GM21526 (cell line): ENCODE data around the gene THAP7.
"Not testable (repeated sequence)": the region's sequence is repeated elsewhere in the genome, so short reads cannot be mapped to it uniquely, and the experiment has no call there.

Experiments
- ATAC-seq: cut with Tn5 transposase; IDR thresholded peaks from one replicate; pipeline ENCODE4 v1.9.1; 2021; ENCODE audit warnings: moderate library complexity; ENCODE audit not compliant: unreplicated experiment, low FRiP score

THAP7 gene, protein sequence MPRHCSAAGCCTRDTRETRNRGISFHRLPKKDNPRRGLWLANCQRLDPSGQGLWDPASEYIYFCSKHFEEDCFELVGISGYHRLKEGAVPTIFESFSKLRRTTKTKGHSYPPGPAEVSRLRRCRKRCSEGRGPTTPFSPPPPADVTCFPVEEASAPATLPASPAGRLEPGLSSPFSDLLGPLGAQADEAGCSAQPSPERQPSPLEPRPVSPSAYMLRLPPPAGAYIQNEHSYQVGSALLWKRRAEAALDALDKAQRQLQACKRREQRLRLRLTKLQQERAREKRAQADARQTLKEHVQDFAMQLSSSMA

GRCh38 chr22:21001601-21002325, at the start of gene THAP7:
THAP7 (minus strand) TSS chr22:21002118; CDS start chr22:21001911, 207 bp downstream.
- peak; percentile 74 for ATAC-seq

- no peak for ATAC-seq
Measured at GRCh38 chr22:21051145-21051830, 49.4 kb upstream of the THAP7 start.

DNA sequence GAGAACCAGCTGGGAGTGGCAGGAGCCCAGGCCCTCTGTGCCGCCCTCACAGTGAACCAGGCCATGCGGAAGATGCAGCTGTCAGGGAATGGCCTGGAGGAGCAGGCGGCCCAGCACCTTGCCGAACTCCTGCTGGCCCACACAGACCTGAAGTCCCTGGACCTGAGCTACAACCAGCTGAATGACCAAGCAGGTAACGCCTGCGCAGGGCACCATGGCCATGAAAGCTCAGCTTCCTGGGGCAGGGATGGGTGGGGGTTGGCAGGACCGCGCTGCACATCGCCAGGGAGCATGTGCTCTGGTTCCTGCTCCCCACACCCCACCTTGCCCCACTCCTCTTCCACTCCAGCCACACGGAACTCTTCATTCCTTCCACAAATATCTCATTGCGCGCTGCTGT, 47.0 kb upstream of the THAP7 start:
- ATAC-seq, result not testable (repeated sequence)

DNA sequence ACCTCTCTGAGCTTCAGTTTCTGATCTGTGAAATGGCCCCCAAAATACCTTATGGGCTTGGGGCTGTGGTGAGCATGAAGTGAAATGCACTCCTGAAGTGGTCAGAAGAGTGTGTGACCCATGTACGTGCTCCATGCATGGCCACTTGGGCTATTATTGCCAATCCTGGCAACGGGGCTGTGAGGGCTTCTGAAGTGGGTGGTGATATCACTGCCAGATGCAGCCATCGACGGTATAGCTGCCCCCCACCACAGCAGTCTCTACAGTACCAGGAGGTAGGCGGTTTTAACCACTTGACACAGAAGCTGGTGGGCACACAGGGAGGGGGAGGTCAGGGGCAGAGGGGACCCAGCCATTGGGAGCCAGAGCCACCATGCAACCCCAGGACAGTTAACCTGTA, 46.5 kb upstream of the THAP7 start:
- ATAC-seq, result not testable (repeated sequence)

GRCh38 chr22:21047730-21048129, 45.8 kb upstream of the THAP7 start:
- no peak for ATAC-seq

DNA sequence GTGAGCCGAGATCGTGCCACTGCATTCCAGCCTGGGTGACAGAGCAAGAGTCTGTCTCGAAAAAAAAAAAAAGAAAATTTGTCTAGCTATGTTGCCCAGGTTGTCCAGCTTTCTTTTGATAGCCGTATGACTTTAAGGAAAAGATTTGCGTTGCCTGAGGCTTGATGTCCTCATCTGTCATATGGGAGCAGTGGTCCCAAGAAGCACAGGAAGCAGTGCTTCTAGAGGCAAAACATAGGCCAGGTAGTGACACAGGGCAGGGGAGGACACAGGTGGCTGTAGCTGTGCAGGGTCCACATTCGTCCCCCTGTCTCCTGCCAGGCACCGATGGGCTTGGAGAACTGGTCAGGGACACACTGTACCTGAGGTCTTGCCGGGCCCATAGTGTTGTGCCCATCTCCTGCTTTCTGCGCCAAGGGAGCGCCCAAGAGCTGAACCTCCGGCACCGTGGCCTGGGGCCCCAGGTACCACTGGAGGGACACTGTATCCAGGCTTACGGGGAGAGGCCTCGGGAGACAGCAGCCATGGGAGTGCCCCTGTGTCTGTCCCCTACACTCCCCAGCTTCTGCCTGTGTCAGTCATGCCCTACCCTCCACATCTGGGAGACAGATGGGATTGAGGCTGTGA, 45.2 kb upstream of the THAP7 start:
- ATAC-seq, result no peak

- ATAC-seq, result peak; percentile 66
Measured at GRCh38 chr22:21045585-21046294, 43.8 kb upstream of the THAP7 start, which contains the start of gene LRRC74B. LRRC74B (plus strand) TSS chr22:21045946; CDS start chr22:21045987, 41 bp downstream.

DNA sequence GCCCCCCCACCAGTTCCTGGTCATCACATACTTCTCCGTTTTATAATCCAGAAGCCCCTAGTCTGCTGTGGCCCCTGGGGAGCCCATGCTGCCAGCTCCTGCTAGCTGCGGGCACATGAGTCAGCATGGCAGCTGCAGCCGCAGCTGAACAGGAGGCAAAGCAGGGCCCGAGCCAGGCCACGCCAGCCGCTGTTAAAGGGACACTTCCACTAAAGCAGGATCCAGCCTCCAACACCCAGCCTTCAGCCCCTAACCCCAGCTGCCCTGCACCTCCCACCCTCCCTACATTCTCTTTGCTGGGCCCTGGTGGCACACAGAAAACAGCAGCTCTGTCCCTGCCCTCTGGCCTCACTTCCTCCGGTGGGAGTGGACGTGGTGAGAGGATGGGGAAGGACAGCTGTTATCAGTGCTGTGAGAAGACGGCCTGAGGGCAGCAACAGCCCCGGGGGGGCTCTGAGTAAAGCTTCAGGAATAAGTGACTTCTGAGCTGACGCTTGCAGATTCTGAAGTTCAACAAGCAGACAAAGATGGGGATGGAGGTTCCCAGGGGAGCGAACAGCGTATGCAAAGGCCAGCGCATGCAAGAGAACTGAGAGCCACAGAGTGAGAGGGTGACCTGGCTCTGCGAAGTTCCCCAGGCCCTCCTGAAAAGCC, 43.1 kb upstream of the THAP7 start:
- ATAC-seq, result no peak

GRCh38 chr22:21043860-21044535, 42.1 kb upstream of the THAP7 start:
- ATAC-seq, result no peak

- no peak for ATAC-seq
Measured at GRCh38 chr22:21042978-21043859, 41.3 kb upstream of the THAP7 start.

- no peak for ATAC-seq
Measured at GRCh38 chr22:21041937-21042336, 40.0 kb upstream of the THAP7 start.

DNA sequence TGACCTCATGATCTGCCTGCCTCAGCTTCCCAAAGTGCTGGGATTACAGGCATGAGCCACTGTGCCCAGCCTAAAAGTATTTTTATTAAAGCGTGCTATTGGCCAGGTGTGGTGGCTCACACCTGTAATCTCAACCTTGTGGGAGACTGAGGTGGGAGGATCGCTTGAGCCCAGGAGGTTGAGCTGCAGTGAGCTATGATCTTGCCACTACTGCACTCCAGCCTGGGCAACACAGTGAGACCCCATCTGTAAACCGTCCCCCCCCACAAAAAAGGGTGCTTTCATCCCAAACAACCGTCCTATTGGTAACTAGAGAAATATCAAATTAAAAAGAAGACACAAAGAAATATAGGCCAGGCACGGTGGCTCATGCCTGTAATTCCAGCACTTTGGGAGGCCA, 37.2 kb upstream of the THAP7 start:
- ATAC-seq, result not testable (repeated sequence)

GRCh38 chr22:21038405-21038804, 36.5 kb upstream of the THAP7 start:
- no peak for ATAC-seq

- no peak for ATAC-seq
Measured at GRCh38 chr22:21034989-21035388, 33.1 kb upstream of the THAP7 start.

DNA sequence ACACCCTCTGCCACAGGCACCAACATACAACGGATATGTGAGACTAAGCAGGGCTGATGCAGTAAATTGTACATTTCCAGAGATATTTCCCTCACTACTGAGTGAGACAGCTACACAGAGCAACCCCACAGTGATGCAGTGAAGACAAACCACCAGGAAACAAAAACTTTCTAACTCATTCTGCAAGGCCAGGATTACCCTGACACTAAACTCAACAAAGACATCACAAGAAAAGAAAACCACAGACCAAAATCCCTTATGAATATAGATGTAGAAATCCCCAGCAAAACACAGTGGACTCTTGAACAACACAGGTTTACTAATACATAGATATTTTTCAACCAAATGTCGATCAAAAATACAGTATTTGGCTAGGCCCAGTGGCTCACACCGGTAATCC, 32.0 kb upstream of the THAP7 start:
- no peak for ATAC-seq

GRCh38 chr22:21032868-21033688, 31.2 kb upstream of the THAP7 start:
- ATAC-seq, result no peak
